ENCODE data around the gene TMEM253. TPM values are rescaled to one million over a fixed set of nuclear protein-coding genes. Genes with fewer than 3 reads are reported as not detected.

The TMEM253 gene
- total RNA-seq, 1 donor from 2014 or later: 1.4 TPM

GRCh38 chr14:21054123-21054767 lies 46.6 kb upstream of the TMEM253 start:
- Histone ChIP-seq H3K4me3 (ENCODE audit: insufficient read depth, low read depth, low read length) (no peak overlapping the region), H3K27ac (ENCODE audit: low read depth, low read length) (no peak overlapping the region), H3K36me3 (ENCODE audit: insufficient read depth, low read length) (no peaks in the 10 kb centered on the region), H3K9ac (ENCODE audit: low read length) (no peak overlapping the region), H3K9me3 (ENCODE audit: insufficient read depth, low read depth, low read length) (no peaks in the 10 kb centered on the region), H2AFZ (ENCODE audit: low read depth, low read length) (no peak overlapping the region), H3K79me2 (ENCODE audit: insufficient read depth, low read length) (no peaks in the 10 kb centered on the region), H3K4me2 (ENCODE audit: low read length) (no peak overlapping the region), H4K20me1 (ENCODE audit: insufficient read depth, low read length) (no peaks in the 10 kb centered on the region), H3K27me3 (ENCODE audit: insufficient read depth, low read length) (no peaks in the 10 kb centered on the region), H3K4me1 (ENCODE audit: insufficient read depth, low read length) (peaks cover 14% of the 10 kb centered on the region)
- no peak overlapping the region for H3K4me3 Mint-ChIP-seq (ENCODE audit: unreplicated experiment)
- TF ChIP-seq CTCF (IDR thresholded peaks at IDR 0.05; ENCODE audit: insufficient read depth, low read depth, low read length): no peak
- TF ChIP-seq EZH2 (IDR thresholded peaks at IDR 0.05; ENCODE audit: insufficient read depth, low read length): no peak
- no peaks in the 10 kb centered on the region for H3K9me3 Mint-ChIP-seq (ENCODE audit: unreplicated experiment)
- H3K27ac Mint-ChIP-seq (ENCODE audit: unreplicated experiment): no peak overlapping the region
- no peaks in the 10 kb centered on the region for H3K36me3 Mint-ChIP-seq (ENCODE audit: low read depth, unreplicated experiment)
- no peak for DNase-seq (ENCODE audit: low read depth)
- H3K27me3 Mint-ChIP-seq (ENCODE audit: low read depth, unreplicated experiment): no peaks in the 10 kb centered on the region
- FAIRE-seq: no peak
- peaks cover 24% of the 10 kb centered on the region for H3K4me1 Mint-ChIP-seq (ENCODE audit: low read depth, unreplicated experiment)

- peaks cover 12% of the 10 kb centered on the region for H3K4me1 ChIP-seq (ENCODE audit: insufficient read depth, low read length)
- no peaks in the 10 kb centered on the region for H3K36me3 ChIP-seq (ENCODE audit: insufficient read depth, low read length)
- H3K79me2 ChIP-seq (ENCODE audit: insufficient read depth, low read length): no peaks in the 10 kb centered on the region
- no peak overlapping the region for H3K9ac ChIP-seq (ENCODE audit: low read length)
- Mint-ChIP-seq H3K4me1 (ENCODE audit: low read depth, unreplicated experiment) (peaks cover 26% of the 10 kb centered on the region), H3K36me3 (ENCODE audit: low read depth, unreplicated experiment) (no peaks in the 10 kb centered on the region), H3K4me3 (ENCODE audit: unreplicated experiment) (no peak overlapping the region), H3K27me3 (ENCODE audit: low read depth, unreplicated experiment) (no peaks in the 10 kb centered on the region), H3K9me3 (ENCODE audit: unreplicated experiment) (no peaks in the 10 kb centered on the region), H3K27ac (ENCODE audit: unreplicated experiment) (no peak overlapping the region)
- H3K27ac ChIP-seq (ENCODE audit: low read depth, low read length): no peak overlapping the region
- no peaks in the 10 kb centered on the region for H4K20me1 ChIP-seq (ENCODE audit: insufficient read depth, low read length)
- FAIRE-seq (no peak), DNase-seq (ENCODE audit: low read depth) (no peak)
- H3K9me3 ChIP-seq (ENCODE audit: insufficient read depth, low read depth, low read length): no peaks in the 10 kb centered on the region
- no peaks in the 10 kb centered on the region for H3K27me3 ChIP-seq (ENCODE audit: insufficient read depth, low read length)
- no peak overlapping the region for H2AFZ ChIP-seq (ENCODE audit: low read depth, low read length)
- H3K4me3 ChIP-seq (ENCODE audit: insufficient read depth, low read depth, low read length): no peak overlapping the region
- TF ChIP-seq EZH2 (IDR thresholded peaks at IDR 0.05; ENCODE audit: insufficient read depth, low read length) (no peak), CTCF (IDR thresholded peaks at IDR 0.05; ENCODE audit: insufficient read depth, low read depth, low read length) (no peak)
- no peak overlapping the region for H3K4me2 ChIP-seq (ENCODE audit: low read length)
These were observed 46.1 kb upstream of the TMEM253 start for GRCh38 chr14:21054768-21055145.

GRCh38 chr14:21055432-21056117 lies 45.3 kb upstream of the TMEM253 start:
- H3K27ac ChIP-seq (ENCODE audit: low read depth, low read length): no peak overlapping the region
- no peak overlapping the region for H3K4me3 Mint-ChIP-seq (ENCODE audit: unreplicated experiment)
- H3K27ac Mint-ChIP-seq (ENCODE audit: unreplicated experiment): no peak overlapping the region
- TF ChIP-seq CTCF (IDR thresholded peaks at IDR 0.05; ENCODE audit: insufficient read depth, low read depth, low read length): no peak
- no peaks in the 10 kb centered on the region for H3K36me3 ChIP-seq (ENCODE audit: insufficient read depth, low read length)
- no peaks in the 10 kb centered on the region for H4K20me1 ChIP-seq (ENCODE audit: insufficient read depth, low read length)
- H3K79me2 ChIP-seq (ENCODE audit: insufficient read depth, low read length): no peaks in the 10 kb centered on the region
- no peaks in the 10 kb centered on the region for H3K36me3 Mint-ChIP-seq (ENCODE audit: low read depth, unreplicated experiment)
- H3K4me2 ChIP-seq (ENCODE audit: low read length): no peak overlapping the region
- H3K4me1 Mint-ChIP-seq (ENCODE audit: low read depth, unreplicated experiment): peaks cover 34% of the 10 kb centered on the region
- no peaks in the 10 kb centered on the region for H3K27me3 ChIP-seq (ENCODE audit: insufficient read depth, low read length)
- no peaks in the 10 kb centered on the region for H3K9me3 Mint-ChIP-seq (ENCODE audit: unreplicated experiment)
- H2AFZ ChIP-seq (ENCODE audit: low read depth, low read length): no peak overlapping the region
- DNase-seq (ENCODE audit: low read depth) (no peak), FAIRE-seq (no peak)
- H3K9me3 ChIP-seq (ENCODE audit: insufficient read depth, low read depth, low read length): no peaks in the 10 kb centered on the region
- no peaks in the 10 kb centered on the region for H3K27me3 Mint-ChIP-seq (ENCODE audit: low read depth, unreplicated experiment)
- peaks cover 12% of the 10 kb centered on the region for H3K4me1 ChIP-seq (ENCODE audit: insufficient read depth, low read length)
- no peak overlapping the region for H3K4me3 ChIP-seq (ENCODE audit: insufficient read depth, low read depth, low read length)
- H3K9ac ChIP-seq (ENCODE audit: low read length): no peak overlapping the region

All from astrocyte (in vitro differentiated cells and primary cell).